GM19239 (cell line): ENCODE measurements around the gene TOX3.

Experiments
- DNase-seq: peaks from one replicate; pipeline ENCODE4 v3.0.0; 2011; ENCODE audit warnings: low spot score; ENCODE audit not compliant: insufficient read length
- FAIRE-seq: peaks from 2 replicates; lab custom pipeline; 2011; peaks lifted over from hg19 to GRCh38; lab: Jason Lieb, UNC

TOX3 gene

DNA sequence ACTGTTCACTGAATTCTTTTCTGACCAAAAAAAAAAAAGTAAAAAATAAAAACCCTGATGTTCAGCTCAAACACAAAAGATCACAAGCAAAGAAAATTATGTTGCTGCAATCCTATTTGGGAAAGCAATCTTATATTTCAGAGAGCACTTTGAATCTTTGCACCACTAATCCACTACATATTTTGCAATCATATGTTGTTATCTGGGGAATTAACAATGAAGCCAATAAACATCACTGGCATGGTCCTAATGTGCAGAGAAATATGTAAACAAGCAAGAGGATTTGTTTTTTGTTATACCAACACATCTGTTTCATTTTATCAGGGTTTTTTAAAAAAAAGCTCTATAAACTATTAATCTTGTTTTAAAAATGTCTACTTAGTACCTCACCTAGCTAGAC lies 84.1 kb downstream of the TOX3 start:
- DNase-seq = no peak
- FAIRE-seq = no peak

DNA sequence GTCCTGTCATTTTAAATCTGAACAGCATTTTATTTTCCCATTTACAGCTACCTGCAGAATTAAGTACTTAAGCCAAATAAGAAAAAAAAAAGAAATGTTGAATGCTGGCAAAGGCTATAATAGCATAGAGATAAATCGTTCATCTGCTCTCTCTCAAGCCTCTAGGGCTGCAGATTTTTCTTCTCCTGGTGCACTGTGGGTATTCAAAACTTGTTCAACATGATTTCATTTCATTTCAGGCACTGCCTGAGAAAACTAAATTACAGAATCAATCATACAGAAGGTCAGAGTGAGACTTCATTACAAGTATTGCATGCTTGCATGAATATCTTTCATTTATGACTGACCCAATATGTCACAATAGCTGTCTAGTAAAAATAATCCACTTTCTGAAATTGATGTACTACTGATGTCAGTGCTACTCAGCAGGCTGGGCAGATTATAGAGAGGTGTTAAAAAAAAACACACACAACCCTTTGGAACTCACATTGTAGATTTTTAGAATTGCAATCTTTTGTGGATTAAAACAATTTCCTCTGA lies 86.2 kb downstream of the TOX3 start:
- FAIRE-seq (no peak), DNase-seq (no peak)

- FAIRE-seq = no peak
Measured at GRCh38 chr16:52456368-52456767, 90.6 kb downstream of the TOX3 start.

GRCh38 chr16:52455549-52456277 lies 91.2 kb downstream of the TOX3 start:
- no peak for DNase-seq

More at GRCh38 chr16:52456368-52456767, 90.6 kb downstream of the TOX3 start:
- DNase-seq = no peak

GRCh38 chr16:52453644-52454043 lies 93.3 kb downstream of the TOX3 start:
- DNase-seq = no peak
- no peak for FAIRE-seq

More at GRCh38 chr16:52455549-52456277, 91.2 kb downstream of the TOX3 start:
- no peak for FAIRE-seq

GRCh38 chr16:52451971-52452421 lies 94.9 kb downstream of the TOX3 start:
- FAIRE-seq (no peak), DNase-seq (no peak)

DNA sequence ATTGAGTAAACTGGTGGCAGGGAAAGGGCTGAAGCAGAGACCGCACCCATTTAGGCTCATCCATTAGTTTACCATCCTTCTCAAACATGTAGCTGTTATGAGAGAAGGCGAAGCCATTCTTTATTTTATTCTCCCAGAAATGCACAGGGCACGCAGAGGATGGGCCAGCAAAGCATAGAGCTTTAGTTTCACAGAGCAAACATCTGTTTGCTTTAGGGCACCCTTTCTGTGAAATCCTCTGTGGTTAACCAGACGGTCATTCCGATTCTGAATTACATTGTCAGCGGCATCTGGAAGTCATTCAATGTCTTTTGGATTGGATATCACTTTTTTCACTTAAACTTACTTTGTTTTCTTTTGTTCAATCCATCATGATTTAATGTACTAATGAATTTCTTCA lies 96.0 kb downstream of the TOX3 start:
- DNase-seq (no peak), FAIRE-seq (no peak)

DNA sequence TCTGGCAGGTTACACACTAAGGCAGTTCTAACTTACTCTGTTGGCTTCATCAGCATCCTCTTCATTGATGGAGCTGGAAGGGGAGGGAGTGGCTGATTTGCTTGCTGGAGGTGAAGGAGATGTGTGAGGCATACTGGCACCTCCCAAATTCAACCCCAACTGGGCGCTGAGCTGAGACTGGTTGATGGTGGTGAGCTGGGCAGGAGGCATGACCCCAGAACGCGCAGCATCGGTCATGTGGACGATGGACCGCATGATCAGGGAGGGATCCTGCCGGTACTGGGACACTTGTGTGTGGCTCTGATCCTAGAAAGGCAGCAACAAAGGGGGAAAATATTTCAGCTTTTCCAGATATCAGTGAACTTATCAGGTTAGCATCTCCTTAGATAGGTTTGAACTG lies 96.7 kb downstream of the TOX3 start:
- no peak for DNase-seq
- FAIRE-seq = no peak

GRCh38 chr16:52446080-52446479 lies 100.9 kb downstream of the TOX3 start:
- FAIRE-seq = no peak

GRCh38 chr16:52441886-52442285 lies 105.1 kb downstream of the TOX3 start:
- no peak for FAIRE-seq
- DNase-seq = no peak

More at GRCh38 chr16:52446080-52446479, 100.9 kb downstream of the TOX3 start:
- DNase-seq = no peak

DNA sequence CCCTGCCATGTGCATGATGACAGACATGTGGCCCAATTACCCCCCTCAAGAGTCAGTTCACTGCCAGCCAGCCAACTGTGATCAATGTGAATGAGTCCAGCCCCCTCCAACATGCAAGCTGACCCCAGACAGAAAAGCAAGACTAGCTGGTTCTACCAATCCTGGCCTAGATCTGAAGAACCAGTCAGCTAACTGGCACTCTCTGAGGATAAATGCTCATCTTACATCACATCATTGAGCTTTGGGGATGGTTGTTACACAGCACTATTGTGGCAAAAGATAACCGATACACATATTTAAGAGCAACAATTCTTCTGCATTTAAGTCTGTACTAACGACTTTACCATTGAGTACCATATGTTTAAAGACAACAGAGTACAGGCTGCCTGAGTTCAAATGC lies 106.7 kb downstream of the TOX3 start:
- FAIRE-seq = no peak
- no peak for DNase-seq

GRCh38 chr16:52439750-52440149 lies 107.2 kb downstream of the TOX3 start:
- FAIRE-seq = no peak
- no peak for DNase-seq

- FAIRE-seq = no peak
- no peak for DNase-seq
Measured at GRCh38 chr16:52439171-52439701, 107.7 kb downstream of the TOX3 start.

GRCh38 chr16:52437277-52437670 lies 109.7 kb downstream of the TOX3 start:
- FAIRE-seq (no peak), DNase-seq (no peak)

DNA sequence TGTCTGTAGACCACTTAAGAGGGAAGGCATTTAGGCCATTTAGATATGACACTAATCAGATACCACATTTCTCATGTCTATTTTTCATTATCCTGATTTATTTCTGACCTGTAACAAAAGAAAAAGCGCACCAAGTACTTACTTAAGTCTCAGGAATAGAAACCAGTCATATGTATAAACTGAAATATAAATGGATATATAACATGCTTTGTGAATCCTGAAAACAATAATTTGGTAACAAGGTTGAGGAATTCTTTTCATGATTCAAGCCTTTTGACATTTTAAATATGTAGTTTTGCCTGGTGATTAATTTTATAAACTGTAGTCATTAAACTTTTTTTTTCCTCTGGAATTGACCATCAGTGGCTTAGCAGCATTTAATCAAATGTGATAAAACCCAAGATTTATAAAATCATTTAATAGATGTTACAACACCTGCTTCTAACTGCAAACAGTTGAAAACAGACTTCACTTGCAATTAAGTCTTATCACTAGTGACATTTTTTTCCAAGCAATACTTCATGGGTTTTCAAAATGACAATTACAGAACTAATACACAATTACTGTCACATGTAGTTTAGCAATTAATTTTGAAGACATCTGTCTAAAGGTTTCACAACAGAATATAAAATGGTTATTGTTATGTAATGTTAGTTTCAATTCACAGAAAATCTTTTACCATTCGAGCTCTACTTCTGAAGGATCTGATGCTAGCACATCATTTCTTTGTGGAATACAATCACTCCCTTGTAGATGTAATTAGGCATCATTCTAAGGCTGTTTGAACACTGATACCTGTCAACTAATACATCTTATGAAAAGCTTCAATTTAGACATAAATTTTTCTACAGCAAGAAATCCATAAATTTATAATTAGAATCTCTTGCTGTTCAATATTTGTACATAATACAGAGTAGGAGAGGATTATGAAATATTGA lies 110.3 kb downstream of the TOX3 start:
- no peak for DNase-seq
- no peak for FAIRE-seq

DNA sequence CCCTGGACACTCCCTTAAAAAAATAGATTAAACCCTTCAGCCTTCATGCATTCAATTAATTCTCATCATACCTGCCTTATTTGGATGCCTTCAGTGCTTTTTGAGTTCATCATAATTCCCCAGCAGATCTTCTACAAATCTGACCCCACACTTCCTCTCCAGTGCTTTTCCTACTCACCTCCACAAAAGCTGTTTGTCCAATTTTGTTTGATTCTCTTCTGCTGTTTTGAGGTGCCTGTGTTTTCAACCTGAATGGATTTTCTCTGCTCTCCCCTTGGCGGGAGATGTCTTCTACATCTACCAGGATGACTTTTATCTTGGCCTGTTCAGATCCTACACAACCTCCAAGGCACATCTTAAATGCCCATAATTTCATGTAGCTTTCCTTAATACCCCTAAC lies 112.7 kb downstream of the TOX3 start:
- FAIRE-seq = no peak

DNA sequence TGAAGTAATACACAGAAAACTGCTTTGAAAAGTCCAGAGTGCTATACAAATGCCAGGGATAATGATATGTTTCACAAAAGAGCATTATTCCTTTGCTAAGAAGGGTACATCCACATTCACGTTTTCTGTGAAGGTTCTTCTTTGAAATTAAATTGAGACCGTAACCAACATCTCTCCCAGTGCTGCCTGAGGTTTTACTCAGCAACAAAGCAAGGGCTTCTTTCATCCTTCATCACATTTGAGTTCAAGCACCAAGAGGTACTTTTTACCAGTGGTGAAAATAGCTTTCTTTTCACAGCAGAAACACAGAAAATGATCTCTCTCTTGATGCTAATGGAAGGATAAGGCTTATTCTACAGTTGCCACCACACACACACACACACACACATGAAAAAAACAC lies 113.3 kb downstream of the TOX3 start:
- no peak for FAIRE-seq
- no peak for DNase-seq

More for the DNA sequence above, 112.7 kb downstream of the TOX3 start:
- DNase-seq = no peak

GRCh38 chr16:52424591-52424990 lies 122.4 kb downstream of the TOX3 start:
- DNase-seq (no peak), FAIRE-seq (no peak)

DNA sequence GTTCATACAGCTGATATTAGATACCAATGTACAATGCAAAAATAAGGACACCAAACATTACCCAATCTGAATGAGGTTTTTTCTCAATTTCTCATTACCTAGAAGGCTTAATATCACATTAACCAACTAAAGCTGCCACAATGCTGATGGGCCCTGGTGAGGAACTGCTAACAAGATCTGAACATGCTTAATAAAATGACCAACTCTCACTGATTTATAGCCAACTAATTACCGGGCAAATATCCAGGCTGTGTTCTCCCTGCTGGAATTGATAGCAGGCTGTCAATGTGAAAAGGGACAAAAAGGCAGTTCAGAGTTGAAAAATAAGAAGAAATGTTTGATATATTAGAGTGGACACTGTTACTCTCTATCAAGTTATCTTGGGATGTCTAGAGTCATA lies 124.6 kb downstream of the TOX3 start:
- no peak for DNase-seq
- FAIRE-seq = no peak

- DNase-seq (no peak), FAIRE-seq (no peak)
Measured at GRCh38 chr16:52418201-52418600, 128.7 kb downstream of the TOX3 start.

DNA sequence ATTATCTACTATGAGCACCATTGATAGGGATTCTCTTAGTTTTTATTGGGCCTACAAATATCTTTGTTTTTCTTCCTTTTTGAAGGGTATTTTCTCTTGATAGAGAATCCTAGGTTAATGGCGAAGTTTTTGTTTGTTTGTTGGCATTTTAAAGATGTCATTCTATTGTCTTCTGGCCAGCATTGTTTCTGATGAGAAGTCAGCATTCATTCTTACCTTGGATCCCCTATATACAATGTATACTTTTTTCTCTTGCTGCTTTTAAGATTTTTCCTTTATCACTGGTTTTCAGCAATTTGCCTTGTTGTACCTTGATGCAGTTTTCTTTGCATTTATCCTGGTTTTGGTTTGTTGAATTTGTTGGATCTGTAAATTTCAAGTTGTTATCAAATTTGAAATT lies 130.1 kb downstream of the TOX3 start:
- DNase-seq (no peak), FAIRE-seq (no peak)
